Forelimb muscle (tissue), 1 donor: ENCODE data around the gene SCAPER. TPM values are rescaled to one million over a fixed set of nuclear protein-coding genes. Genes with fewer than 3 reads are reported as not detected.

Experiments used
- DNase-seq: peaks from one replicate; pipeline ENCODE4 v3.0.0-alpha.2; 2013; ENCODE audit warnings: low read depth
- polyA plus RNA-seq: library from polyadenylated mRNA; unstranded; fragments of 120-200 nt; gene quantifications from one replicate; pipeline ENCODE4 v1.2.1, GENCODE V29; 2013; ENCODE audit not compliant: insufficient read length

Gene SCAPER
- polyA plus RNA-seq, 1 donor = 74.1 TPM

DNA sequence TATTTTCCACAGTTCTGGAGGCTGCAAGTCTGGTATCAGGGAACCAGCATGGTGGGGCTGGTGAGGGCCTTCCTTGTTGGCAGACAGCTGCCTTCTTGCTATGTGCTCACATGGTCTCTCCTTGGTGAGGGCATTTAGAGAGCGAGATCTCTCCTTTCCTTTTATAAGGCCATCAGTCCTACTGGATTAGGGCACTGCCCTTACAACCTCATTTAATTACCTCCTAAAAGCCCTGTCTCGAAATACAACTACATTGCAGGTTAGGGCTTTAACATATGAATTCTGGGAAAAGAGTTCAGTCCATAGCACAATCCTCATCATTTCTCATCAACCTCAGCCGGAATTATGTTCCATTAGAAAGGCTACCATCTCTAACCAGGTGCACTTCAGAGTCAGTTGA lies 546.7 kb downstream of the SCAPER start:
- DNase-seq = no peak

GRCh38 chr15:76354823-76355440 lies 550.2 kb downstream of the SCAPER start:
- no peak for DNase-seq

GRCh38 chr15:76353903-76354302 lies 551.2 kb downstream of the SCAPER start:
- no peak for DNase-seq

DNA sequence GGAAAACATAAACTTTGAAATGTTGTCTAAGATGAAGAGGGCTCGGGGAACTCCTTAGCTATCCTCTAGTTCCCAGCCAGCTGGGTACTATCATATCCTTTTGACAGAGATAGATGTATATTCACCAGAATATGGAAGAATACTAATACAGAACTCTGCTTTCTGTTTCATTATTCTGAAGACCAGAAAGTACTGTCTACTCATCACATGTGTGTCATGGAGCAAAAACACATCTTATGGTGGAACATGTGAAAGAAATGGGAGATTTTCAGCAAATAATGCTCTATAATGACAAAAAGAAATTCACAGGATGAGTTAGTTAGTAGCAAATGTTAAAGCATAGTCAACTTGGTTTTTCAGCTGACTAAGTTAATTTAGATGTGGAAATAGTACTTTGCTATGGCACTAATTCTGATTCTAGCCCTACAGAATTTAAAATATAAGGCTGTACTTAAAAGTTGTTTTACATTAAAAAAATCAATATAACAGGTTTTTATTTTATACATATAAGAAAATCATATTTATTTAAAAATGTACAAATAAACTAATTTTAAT lies 552.0 kb downstream of the SCAPER start:
- no peak for DNase-seq

- no peak for DNase-seq
Measured at GRCh38 chr15:76349301-76350070, 555.7 kb downstream of the SCAPER start.

DNA sequence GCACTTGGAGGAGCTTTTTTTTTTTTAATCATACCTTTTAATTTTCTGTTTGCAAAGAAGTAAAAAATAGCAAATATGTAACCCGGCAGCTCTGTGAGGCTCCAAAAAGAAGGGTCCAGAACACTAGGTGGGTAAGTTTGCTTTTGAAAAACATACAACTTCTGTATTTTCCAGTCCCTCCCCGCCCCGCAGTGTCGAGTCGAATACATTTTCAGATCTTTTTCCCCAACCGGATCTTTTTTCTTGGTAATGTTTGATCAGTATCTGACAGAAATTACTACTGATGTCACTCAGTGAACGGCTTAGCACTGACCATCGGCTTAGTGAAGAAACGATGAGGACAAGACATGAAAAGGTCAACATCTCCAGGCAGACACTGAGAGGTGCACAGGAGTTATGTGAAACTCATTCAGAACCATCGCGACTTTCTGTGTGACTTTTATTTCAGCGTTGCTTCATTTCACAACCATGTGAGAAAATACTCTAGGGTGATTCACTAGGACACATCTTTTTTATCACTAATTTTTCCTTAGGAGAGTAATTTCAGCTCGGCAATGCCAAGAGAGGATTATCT lies 557.6 kb downstream of the SCAPER start:
- DNase-seq = no peak

DNA sequence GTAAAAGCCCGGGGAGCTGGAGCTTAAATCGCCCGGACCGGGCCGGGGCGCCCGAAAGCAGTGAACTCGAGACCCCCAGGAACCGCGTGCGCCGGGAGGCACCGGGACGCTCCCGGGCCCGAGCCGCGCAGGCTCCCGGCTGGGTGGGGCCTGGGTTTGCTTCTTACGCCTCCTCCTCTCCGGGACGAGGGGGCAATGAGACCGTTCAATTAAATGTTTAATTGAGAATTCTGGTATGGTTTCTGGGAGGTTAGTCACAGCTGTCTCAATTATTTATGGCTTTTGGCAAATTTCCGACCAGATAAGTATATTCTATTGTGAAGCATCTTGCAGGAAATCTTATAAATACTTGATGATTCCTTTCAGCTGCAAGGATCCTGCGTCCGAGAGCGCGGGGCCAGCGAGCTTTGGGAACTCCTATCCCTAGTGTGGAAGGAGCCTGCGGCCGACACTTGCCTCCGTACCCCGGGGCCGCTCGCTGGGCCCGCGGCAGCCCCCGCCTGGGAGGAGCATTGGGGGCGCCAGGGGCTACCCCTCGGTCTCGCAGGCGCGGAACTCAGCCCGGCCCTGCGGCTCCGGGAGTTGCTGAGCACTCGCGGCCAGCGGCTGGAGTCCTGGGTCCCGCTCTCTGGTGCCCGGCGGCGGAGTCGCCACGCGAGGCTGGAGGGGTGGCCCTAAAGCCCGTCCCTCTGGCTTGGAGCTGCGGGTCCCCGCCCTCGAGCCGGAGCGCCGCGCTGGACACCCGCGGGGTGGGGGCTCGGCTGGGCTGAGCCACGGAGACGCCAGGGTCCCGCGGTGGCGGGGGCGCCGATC lies 558.3 kb downstream of the SCAPER start:
- no peak for DNase-seq

DNA sequence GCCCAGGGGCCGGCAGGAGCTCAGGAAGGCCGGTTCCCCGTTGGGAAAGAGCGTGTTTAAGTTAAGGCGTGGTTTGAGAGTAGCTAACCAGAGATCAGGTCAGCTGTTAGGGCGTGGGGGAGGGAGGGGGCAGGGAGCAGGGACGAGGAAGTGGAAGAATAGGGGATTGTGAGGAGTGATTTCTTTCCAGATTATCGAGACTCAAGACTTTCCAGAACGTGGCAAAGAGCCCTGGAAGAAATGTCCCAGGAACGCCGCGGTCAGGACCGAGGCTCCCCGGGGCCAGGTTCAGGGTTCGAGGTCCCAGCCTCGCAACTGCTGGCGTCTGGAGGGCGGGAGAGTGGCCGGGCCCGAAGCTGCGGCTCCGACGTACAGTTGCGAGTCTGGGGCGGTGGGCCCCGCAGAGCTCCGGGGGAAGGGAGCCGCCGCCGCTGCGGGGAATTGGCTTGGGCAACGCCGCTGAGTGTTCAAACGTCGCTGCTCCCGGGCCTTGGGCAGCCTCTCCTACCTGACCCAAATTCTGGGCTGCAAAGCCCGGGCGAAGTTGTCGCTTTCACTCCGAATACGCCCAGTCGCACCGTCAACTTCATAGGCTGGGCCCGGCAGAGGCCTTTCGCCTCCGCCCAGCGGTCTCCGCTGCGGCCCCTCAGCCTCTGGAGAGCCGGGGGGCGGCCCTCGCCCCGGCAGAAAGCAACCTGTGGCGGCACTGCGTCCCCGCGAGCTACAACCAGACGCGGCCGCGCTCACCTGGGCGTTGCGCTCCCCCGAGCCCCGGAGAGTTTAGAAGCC lies 559.1 kb downstream of the SCAPER start:
- no peak for DNase-seq

GRCh38 chr15:76345583-76345879 lies 559.6 kb downstream of the SCAPER start:
- DNase-seq = no peak

GRCh38 chr15:76344893-76345582 lies 560.1 kb downstream of the SCAPER start:
- no peak for DNase-seq

- no peak for DNase-seq
Measured at GRCh38 chr15:76343313-76343996, 561.7 kb downstream of the SCAPER start.

- DNase-seq = no peak
Measured at GRCh38 chr15:76342382-76343201, 562.5 kb downstream of the SCAPER start.

DNA sequence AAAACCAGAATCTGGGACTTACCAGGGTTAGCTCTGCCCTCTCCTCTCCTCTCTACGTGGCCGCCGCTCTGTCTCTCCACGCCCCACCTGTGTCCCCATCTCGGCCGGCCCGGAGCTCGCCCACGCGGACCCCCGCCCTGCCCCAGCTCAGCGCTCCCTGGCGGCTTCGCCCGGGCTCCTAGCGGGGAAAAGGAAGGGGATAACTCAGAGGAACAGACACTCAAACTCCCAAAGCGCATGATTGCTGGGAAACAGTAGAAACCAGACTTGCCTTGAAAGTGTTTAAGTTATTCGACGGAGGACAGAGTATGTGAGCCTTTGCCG lies 563.1 kb downstream of the SCAPER start:
- DNase-seq = no peak

GRCh38 chr15:76341366-76342057 lies 563.6 kb downstream of the SCAPER start:
- no peak for DNase-seq

- DNase-seq = no peak
Measured at GRCh38 chr15:76340803-76341365, 564.3 kb downstream of the SCAPER start.

GRCh38 chr15:76340198-76340802 lies 564.8 kb downstream of the SCAPER start:
- DNase-seq = no peak

- no peak for DNase-seq
Measured at GRCh38 chr15:76339305-76340197, 565.6 kb downstream of the SCAPER start.
